Left cardiac atrium (tissue), 4 donors: Measurements from ENCODE around the gene NOC2L. TPM values are rescaled to one million over a fixed set of nuclear protein-coding genes. Genes with fewer than 3 reads are reported as not detected.
A peak's percentile ranks its signal among the peaks of the same experiment; 100 is the strongest.
"Not testable (repeated sequence)": the region's sequence is repeated elsewhere in the genome, so short reads cannot be mapped to it uniquely, and the experiment has no call there.

Source experiments
- ATAC-seq, 2 donors: fragments of 200-7000 bp; cut with Tn5 transposase; one replicate each; pipeline ENCODE4 v1.9.1; 2020; ENCODE audit warnings: mild to moderate bottlenecking in 2 of 2, moderate library complexity in 2 of 2
- DNase-seq: peaks from one replicate; pipeline ENCODE4 v3.0.0-alpha.2; 2020
- intact Hi-C, 2 donors: fragments of 100-400 bp; cut with DNase I; formaldehyde crosslinking; loops; one replicate each; pipeline versions ENCODE4 v1.14.1 to v1.15.1; 2022 to 2023
- total RNA-seq, 2 donors: library from RNA; stranded (reverse); fragmentation: NEBNext Ultra II Directional; extraction: Animal tissue kit (Norgen Biotek cat#: 25700); gene quantifications; one replicate each; pipeline ENCODE4 v1.2.1, GENCODE V29; 2021
- donor health status: DM: no; HTN: yes; CAD: no.
- donor health status: DM: no; HTN: yes; CAD: no; lungs with severe emphysema.
- donor health status: DM: yes; HTN: yes; CAD: no.
- donor health status: Dilated cardiomyopathy.

The NOC2L gene
- total RNA-seq, 2 donors from 2014 or later = 38.1 to 48.7 TPM

DNA sequence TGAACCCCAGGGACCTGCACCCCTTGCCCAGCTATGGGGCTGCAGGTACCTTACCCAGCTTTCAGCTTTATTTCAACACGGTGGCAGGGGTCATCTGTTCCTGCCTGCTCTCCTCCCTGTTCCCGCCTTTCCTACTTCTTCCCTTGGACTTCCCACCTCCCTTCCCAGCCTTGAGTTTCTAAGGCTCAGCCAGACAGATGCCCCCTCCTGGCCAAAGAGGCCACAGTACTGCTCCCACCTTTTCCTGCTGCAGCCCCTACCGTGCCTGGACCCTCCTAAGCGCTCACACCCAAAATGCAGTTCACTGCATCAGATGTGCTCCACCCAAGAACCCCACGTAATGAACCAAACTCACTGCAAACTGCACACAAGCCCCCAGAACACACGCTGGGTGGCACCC is 7.7 kb downstream of the NOC2L start:
- intact Hi-C loops = no loop called here
- DNase-seq = no peak
- no peak for ATAC-seq

DNA sequence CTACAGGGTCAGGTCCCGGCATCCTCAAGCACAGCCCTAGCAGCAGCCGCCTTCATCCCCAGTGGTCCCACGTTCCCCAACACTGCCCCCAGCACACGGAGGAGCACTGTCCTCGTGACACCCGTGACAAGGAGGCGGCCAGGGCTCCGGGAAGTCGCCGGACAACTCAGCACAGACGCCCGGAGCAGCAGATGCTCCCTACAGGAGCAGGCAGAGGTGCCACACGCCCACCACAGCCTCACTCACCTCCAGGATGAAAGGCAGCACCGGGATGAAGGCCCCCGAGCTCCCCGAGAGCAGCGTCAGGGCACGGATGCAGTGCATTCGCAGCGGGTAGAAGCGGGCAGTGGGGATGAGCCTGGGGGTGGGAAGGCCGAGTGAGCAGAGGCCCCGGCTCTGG is 8.2 kb downstream of the NOC2L start:
- intact Hi-C loops = no loop called here
- DNase-seq (no peak), ATAC-seq (no peak)

DNA sequence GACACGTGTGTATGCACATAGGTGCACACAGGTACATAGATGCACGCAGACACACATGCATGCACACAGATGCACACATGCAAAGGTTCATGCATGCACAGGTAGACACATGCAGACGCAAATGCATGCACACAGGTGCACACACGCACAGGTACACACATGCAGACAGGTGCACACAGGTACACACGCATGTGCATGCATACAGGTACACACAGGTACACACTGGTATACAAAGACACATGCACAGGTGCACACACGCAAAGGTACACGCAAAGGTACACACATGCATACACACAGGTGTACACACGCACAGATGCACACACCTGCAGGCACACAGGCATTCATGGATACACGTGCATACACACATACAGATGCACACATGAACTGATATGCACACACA is 8.8 kb downstream of the NOC2L start:
- no peak for ATAC-seq
- intact Hi-C loops = no loop called here
- DNase-seq = no peak

DNA sequence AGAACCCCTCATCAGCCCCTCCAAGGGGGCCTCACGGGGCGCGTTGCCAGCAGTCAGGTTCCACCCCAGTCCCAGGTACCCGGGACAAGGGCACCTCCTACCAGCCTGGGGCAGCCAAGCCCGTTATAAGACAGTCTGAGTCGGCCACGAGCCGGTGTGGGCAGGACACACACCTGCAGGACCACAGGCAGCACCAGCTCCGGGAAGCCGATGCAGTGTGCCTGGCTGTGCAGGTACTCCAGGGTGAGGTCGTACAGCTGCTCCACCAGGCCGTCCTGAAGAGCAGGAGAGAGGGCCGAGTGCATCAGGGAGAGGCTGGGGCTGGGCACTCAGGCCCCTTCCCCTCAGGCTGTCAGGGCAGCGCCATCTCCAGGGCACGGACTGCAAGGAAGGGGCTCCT is 11.1 kb downstream of the NOC2L start:
- intact Hi-C loops = no loop called here
- DNase-seq = no peak
- no peak for ATAC-seq

DNA sequence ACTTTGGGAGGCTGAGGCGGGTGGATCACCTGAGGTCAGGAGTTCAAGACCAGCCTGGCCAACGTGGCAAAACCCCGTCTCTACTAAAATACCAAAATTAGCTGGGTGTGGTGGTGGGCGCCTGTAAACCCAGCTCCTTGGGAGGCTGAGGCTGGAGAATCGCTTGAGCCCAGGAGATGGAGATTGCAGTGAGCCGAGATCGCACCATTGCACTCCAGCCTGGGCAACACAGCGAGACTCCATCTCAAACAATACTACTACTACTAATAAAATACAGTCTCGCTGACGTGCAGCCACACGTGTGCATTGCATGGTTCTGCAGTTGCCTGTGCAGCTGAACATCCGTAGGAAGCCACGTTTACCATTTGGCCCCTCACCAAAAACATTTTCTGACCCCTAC is 12.2 kb downstream of the NOC2L start:
- DNase-seq, intact Hi-C loops, ATAC-seq: not testable (repeated sequence)

DNA sequence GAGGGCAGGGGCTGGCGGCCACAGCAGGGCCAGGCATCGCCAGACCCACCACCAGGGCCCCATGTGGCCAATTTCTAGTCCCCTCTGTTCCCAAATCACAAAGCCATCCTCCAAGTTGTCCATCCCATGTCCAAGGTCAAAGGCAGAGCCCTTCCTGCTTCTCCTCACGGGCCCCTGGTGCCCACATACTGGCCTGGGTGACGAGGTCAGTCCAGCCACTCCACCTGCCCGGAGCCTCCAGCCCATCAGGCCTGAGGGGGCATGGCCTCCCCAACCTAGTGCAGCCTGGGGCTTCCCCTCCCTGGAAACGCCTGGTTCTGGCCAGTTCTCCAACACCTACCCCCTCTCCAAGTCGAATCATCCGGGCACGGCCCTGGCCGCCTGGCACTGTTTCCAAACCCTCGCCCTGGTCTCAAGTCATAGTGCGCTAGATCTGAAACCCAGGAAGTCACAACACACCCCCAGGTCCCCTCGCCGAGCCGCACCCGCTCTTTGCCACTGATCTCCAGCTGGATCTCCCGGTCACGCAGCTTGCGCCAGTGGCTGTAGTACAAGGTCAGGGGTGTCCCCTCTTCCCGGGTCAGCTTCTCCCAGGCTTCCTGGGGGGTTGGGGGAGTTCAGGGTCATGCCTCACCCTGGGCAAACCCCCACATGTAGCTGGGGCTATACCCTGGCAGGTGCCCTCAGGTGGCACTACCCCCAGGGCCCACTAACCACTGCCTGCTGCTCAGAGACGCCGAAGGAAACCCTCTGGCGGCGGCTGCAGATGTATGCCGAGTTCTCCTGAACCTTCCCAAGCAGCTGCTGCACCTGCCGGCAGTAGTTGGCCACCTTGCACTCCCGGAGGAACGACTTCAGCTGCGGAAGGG is 13.1 kb downstream of the NOC2L start:
- DNase-seq (no peak), ATAC-seq (no peak)
- intact Hi-C loops = no loop called here

DNA sequence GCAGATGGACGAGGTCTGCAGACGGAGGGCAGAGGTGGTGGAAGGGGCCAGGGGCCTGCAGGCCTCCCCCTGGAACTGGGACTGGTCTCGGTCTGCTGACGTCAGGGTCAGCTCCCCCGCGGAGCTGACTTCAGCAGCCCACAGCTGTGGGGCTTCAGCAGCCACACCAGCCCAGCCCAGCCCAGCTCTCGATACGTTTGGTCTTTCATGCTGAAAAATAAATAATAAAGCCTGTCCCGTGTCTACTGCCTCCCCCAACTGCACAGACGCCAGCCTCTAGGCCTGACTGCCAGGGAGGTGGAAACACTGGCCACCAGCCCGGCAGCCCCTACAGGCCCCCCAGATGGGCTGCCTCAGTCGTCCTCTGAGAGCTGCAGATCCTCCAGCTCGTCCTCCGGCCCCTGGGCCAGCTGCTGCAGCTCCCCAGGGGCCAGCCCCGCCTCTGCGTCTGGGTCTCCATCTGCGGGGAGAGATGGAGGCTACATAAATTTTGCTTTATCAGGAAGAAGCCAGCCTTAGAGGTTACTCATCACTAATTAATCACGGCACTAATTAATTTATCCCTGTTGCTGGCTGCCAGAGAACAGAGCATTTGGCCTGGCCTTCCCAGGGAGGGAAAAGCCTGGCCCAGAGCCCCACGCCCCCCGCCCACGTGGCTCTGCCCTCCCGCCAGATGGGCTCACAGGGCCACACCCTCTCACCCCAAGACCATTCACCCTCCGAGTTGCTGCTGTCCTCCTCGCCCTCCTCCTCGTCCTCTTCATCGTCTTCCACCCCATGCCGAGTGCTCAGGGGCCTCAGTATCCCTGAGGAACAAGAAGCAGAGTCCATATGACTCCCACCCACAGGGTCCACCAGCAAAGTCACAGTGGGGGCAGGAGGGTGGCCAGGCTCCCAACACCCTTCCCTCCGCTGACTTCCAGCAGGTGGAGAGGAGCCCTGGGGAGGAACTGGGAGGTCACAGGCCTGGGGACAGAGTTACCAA is 14.4 kb downstream of the NOC2L start:
- ATAC-seq (peak; percentile 19 to 25), DNase-seq (peak; percentile 70)
- intact Hi-C loops = no loop called here

DNA sequence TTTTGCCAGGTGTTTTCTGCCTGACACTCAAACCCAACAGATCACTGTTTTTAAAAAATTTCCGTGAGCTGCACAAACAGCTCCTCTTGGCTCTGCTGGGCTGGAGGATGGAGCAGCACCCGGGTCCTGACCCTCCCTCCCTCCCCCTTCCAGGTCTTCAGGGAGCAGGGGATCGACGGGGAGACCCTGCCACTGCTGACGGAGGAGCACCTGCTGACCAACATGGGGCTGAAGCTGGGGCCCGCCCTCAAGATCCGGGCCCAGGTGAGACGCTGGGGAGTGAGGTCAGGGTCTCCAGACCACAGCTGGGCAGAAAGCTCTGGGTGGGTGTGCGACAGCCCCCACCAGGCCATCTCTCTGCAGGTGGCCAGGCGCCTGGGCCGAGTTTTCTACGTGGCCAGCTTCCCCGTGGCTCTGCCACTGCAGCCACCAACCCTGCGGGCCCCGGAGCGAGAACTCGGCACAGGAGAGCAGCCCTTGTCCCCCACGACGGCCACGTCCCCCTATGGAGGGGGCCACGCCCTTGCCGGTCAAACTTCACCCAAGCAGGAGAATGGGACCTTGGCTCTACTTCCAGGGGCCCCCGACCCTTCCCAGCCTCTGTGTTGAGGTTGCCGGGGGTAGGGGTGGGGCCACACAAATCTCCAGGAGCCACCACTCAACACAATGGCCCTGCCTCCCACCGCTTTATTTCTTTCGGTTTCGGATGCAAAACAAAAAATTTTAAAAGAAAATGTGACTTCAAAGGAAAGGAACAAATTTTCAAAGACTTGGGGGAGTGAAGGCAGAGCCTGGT is 15.3 kb downstream of the NOC2L start:
- DNase-seq (no peak), ATAC-seq (no peak)
- intact Hi-C loops = no loop called here

DNA sequence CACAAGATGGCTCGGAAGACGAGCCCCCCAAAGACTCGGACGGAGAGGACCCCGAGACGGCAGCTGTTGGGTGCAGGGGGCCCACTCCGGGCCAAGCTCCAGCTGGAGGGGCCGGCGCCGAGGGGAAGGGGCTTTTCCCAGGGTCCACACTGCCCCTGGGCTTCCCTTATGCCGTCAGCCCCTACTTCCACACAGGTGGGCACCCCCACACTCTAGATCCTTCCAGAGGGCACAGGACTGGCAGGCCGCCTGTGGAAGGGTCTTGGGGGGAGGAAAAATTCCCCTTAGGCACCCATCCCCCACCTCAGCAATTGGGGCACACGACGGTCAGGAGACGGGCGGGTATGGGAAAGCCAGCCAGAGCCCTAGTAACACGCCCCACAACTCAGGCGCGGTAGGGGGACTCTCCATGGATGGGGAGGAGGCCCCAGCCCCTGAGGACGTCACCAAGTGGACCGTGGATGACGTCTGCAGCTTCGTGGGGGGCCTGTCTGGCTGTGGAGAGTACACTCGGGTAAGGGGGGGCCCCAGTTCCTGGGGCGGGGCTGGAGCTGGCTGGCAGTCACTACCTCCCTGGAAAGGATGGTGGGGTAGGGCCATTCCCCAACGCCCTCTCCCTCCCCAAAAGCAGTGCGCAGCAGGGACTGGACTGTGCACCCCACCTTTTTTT is 16.1 kb downstream of the NOC2L start:
- peak; percentile 79 for DNase-seq
- peak; percentile 3 to 12 for ATAC-seq
- intact Hi-C loops = no loop called here

DNA sequence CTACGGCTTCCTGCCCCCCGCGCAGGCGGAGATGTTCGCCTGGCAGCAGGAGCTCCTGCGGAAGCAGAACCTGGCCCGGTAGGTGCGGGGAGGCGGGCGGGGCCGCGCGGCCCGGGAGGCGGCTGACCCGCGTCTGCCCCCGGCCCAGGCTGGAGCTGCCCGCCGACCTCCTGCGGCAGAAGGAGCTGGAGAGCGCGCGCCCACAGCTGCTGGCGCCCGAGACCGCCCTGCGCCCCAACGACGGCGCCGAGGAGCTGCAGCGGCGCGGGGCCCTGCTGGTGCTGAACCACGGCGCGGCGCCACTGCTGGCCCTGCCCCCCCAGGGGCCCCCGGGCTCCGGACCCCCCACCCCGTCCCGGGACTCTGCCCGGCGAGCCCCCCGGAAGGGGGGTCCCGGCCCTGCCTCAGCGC is 16.6 kb downstream of the NOC2L start:
- intact Hi-C loops = no loop called here
- no peak for DNase-seq
- ATAC-seq = no peak

DNA sequence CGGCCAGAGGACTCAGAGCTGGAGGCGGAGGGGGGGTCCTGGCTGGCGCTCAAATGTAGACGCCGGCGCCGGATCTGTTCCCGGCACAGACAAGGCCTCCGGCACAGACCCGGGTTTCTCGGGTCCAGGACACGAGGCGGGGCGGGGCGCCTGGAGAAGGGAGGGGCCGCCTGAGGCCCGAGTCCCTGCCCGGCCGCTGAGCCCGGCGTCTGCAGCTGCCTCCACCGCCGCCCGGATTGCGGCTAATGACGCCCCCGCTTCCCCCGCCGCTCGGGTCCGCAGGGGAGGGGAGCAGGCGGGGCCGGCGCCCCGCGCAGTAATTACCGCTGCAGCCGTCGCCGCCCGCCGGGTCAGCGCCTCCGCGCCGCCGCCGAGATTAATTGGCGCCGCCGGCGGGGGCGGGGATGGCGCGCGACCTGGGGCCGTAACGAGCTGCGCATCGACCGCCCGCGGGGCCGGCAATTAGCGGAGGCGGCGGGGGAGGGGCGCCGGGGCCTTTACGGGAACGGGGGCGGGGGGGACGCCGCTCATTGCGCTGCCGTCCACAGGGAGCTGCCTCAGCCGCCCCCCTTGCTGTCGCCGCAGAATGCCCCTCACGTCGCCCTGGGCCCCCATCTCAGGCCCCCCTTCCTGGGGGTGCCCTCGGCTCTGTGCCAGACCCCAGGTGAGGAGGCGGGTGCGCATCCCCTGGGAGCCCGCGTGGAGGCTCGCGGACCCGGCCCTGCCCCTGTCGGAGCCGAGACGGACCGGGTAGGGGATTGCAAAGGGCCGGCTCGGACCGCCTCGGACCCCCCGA is 17.3 kb downstream of the NOC2L start:
- ATAC-seq = peak; percentile 38 to 50
- intact Hi-C loops = no loop called here
- DNase-seq = peak; percentile 85

DNA sequence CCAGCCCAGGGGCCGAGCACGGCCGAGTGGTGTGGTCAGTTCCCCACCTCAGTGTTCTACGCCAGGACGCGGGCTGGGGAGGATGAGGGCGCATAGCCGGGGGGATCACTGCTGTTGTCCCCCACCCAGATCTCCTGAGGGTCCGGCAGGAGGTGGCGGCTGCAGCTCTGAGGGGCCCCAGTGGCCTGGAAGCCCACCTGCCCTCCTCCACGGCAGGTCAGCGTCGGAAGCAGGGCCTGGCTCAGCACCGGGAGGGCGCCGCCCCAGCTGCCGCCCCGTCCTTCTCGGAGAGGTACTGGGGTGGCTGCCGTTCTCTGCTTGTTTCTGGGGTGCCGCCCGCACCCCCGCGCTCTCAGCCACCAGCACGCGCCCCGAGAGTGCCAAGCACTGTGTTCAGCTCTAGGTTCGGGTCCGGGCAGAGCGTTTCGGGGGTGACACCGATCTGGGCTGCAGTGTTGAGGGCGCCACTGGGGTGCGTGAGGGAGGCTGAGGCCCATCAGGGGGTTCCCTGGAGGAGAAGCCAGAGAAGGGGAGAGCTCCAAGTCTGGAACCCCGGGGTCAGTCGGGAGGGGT is 18.0 kb downstream of the NOC2L start:
- intact Hi-C loops = no loop called here
- DNase-seq (no peak), ATAC-seq (no peak)

DNA sequence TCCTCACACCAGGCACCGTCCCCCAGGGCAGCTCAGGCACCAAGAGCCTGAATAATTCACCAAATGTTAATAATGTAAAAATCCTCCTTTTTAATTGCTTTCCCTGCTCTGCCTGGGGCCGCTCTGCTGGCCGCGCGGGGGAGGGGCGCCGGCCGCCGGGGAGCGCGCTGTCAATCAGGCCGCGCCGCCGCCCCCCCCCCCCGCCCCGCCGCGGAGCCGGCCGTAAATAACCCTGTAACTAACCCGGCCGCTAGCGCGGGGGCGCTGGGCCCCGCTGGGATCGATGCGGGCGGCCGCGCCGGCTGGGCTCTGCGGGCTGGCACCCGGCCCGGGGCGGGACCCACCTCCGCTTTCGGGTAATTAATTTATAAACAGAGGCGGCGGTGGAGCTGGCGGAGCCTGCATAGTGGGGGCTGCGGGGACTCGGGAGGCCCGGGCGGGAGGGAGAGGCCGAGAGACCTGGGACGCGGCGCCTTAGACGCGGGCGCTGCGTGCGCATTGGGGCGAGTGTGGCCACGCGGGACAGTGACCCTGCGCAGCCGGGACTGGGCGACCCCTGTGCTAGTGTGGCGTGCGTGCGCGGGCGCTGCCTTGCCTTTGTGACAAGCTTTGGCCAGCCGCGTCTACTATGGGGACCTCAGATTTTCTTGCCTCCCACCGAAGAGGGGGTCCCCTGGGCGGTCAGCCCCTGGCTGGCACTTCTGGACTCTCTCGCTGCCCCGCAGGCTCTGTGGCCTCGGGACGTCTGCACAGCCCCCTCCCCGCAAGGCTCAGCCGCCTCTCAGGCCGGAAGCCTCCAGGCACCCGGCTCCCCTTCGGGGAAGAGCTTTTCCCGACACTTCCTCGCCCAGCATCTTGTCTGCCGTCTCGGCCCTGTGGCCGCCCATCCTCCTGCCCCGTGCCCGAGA is 18.7 kb downstream of the NOC2L start:
- intact Hi-C loops = no loop called here
- peak; percentile 76 for DNase-seq

DNA sequence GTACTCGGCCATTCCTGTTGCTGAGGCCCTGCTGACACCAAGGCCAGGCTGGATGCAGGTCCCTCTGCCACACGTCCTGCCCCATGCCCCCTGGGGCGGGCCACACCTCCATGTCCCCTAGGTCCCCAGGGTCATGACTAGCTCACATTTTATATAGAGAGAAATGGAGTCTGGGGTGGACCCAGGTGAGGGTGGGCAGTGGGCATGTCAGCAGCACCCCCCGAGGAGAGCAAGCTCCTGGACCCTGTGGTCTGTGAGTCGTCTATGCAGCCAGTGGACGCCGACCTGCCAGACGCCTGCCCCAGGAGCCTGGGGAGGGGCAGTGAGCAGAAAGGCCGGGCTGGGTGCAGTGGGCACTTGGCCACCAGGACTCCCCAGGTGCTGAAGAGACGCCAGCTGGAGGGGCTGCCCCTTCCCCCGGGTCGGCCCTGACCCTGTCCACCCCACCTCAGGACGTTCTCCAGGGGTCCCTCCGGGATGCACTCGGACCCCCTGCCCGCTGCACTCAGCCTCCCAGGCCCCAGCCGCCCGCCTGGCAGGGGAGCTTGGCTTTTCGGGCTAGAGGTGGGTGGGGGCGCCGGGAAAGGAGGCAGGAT is 19.4 kb downstream of the NOC2L start:
- ATAC-seq (no peak), DNase-seq (no peak)
- intact Hi-C loops = no loop called here

More for the DNA sequence above, 18.7 kb downstream of the NOC2L start:
- ATAC-seq = peak; percentile 14 to 53

DNA sequence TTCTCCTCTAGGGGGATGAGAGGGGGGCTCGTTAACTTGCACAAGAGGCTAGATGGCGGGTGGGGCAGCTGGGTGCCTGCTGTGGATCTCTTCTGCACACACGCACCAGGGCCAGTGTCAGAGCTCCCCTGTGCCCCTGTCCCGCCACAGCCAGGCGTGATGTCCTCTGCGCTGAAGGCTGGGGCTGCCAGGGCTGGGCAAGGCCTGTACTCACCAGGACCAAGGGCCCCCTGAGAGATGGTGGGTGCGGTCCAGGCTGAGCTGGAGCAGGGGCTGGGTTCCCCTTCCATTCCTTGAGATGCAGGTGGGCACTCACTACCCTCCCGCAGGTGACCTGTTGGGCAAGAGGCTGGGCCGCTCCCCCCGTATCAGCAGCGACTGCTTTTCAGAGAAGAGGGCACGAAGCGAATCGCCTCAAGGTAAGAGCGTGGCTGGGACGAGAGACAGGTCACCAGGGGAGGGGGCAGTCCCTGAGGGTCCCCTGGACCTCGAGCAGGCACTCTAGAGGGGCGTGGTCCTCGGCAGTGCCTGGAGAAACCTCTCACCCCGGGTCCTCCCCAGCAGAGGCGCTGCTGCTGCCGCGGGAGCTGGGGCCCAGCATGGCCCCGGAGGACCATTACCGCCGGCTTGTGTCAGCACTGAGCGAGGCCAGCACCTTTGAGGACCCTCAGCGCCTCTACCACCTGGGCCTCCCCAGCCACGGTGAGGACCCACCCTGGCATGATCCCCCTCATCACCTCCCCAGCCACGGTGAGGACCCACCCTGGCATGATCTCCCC is 20.2 kb downstream of the NOC2L start:
- DNase-seq (no peak), ATAC-seq (no peak)
- intact Hi-C loops = no loop called here
